ENCODE results near the gene JADE2.

Gene JADE2

GRCh38 chr5:134565791-134566740, 40.6 kb downstream of the JADE2 start:
- Histone ChIP-seq H3K9me3 (ENCODE audit: severe bottlenecking) (no peaks in the 10 kb centered on the region), H3K27me3 (ENCODE audit: insufficient read depth, low read depth, severe bottlenecking) (no peaks in the 10 kb centered on the region), H3K36me3 (peaks cover 68% of the 10 kb centered on the region), H3K27ac (no peak overlapping the region), H3K4me3 (ENCODE audit: low read depth, low read length) (no peak overlapping the region)
- no peak for DNase-seq
- no peak for TF ChIP-seq CTCF (IDR thresholded peaks at IDR 0.05; ENCODE audit: low read depth, low read length)

GRCh38 chr5:134566741-134567221, 41.3 kb downstream of the JADE2 start:
- no peaks in the 10 kb centered on the region for H3K27me3 ChIP-seq (ENCODE audit: insufficient read depth, low read depth, severe bottlenecking)
- no peaks in the 10 kb centered on the region for H3K9me3 ChIP-seq (ENCODE audit: severe bottlenecking)
- H3K4me3 ChIP-seq (ENCODE audit: low read depth, low read length): no peak overlapping the region
- no peak overlapping the region for H3K27ac ChIP-seq
- peaks cover 66% of the 10 kb centered on the region for H3K36me3 ChIP-seq
- no peak for TF ChIP-seq CTCF (IDR thresholded peaks at IDR 0.05; ENCODE audit: low read depth, low read length)
- no peak for DNase-seq

- H3K4me3 ChIP-seq (ENCODE audit: low read depth, low read length): no peak overlapping the region
- H3K27me3 ChIP-seq (ENCODE audit: insufficient read depth, low read depth, severe bottlenecking): no peaks in the 10 kb centered on the region
- H3K27ac ChIP-seq: no peak overlapping the region
- DNase-seq: no peak
- H3K36me3 ChIP-seq: peaks cover 62% of the 10 kb centered on the region
- no peaks in the 10 kb centered on the region for H3K9me3 ChIP-seq (ENCODE audit: severe bottlenecking)
- TF ChIP-seq CTCF (IDR thresholded peaks at IDR 0.05; ENCODE audit: low read depth, low read length): no peak
Measured at GRCh38 chr5:134567641-134568336, 42.3 kb downstream of the JADE2 start.

GRCh38 chr5:134568337-134568700, 42.8 kb downstream of the JADE2 start:
- H3K9me3 ChIP-seq (ENCODE audit: severe bottlenecking): no peaks in the 10 kb centered on the region
- H3K36me3 ChIP-seq: peaks cover 64% of the 10 kb centered on the region
- H3K27me3 ChIP-seq (ENCODE audit: insufficient read depth, low read depth, severe bottlenecking): no peaks in the 10 kb centered on the region
- H3K4me3 ChIP-seq (ENCODE audit: low read depth, low read length): no peak overlapping the region
- no peak overlapping the region for H3K27ac ChIP-seq
- TF ChIP-seq CTCF (IDR thresholded peaks at IDR 0.05; ENCODE audit: low read depth, low read length): no peak
- DNase-seq: no peak

- H3K9me3 ChIP-seq (ENCODE audit: severe bottlenecking): no peaks in the 10 kb centered on the region
- TF ChIP-seq CTCF (IDR thresholded peaks at IDR 0.05; ENCODE audit: low read depth, low read length): no peak
Measured at GRCh38 chr5:134568761-134569695, 43.6 kb downstream of the JADE2 start.

More at GRCh38 chr5:134568761-134569695, 43.6 kb downstream of the JADE2 start:
- Histone ChIP-seq H3K4me3 (ENCODE audit: low read depth, low read length) (no peak overlapping the region), H3K36me3 (peaks cover 64% of the 10 kb centered on the region), H3K27ac (no peak overlapping the region), H3K27me3 (ENCODE audit: insufficient read depth, low read depth, severe bottlenecking) (no peaks in the 10 kb centered on the region)
- DNase-seq: no peak

All from WERI-Rb-1 (cell line).